ENCODE data around the gene CDC42BPG.

The CDC42BPG gene

DNA sequence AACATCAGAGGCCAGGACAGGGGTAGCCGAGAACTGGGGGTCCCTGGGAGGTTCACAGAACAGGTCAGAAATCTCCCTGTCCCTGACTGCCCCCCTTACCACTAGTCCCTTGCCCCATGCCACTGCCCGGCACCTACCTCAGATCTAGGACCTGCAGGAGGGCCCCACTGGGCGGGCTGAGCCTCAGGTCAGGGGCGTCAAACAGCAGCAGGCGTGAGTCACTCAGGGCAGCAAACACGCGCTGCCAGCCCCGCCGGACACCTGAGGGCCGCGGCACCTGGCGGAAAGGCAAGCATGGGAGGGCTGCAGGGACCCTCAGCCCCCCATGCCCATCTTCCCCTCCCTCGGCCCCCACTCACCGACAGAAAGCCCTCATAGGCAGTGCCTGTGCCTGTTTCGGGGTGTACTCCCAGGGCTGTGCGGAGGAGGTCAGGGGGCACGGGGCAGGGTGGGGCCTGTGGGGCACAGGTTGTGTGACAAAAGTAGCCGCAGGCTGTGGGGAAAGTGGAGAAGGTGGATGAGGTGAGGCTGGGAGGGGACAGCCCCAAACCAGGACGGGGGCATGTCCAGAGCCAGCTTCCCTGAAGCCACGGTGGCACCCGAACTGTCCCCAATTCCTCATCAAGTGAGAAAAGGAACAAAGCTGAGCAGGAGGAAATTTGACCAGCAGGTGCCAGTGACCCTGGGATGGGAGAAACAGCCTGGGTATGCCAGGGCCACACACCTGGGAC lies 11.8 kb downstream of the CDC42BPG start:
- no peak for TF ChIP-seq CTCF (IDR thresholded peaks at IDR 0.05)
- Mint-ChIP-seq H3K27ac (peak overlapping the region; percentile 42), H3K36me3 (ENCODE audit: low read depth) (no peaks in the 10 kb centered on the region), H3K4me3 (no peak overlapping the region), H3K9me3 (no peaks in the 10 kb centered on the region), H3K4me1 (peaks cover 11% of the 10 kb centered on the region), H3K27me3 (ENCODE audit: low read depth, poor library complexity) (peaks cover 7% of the 10 kb centered on the region)
- no peak for DNase-seq

DNA sequence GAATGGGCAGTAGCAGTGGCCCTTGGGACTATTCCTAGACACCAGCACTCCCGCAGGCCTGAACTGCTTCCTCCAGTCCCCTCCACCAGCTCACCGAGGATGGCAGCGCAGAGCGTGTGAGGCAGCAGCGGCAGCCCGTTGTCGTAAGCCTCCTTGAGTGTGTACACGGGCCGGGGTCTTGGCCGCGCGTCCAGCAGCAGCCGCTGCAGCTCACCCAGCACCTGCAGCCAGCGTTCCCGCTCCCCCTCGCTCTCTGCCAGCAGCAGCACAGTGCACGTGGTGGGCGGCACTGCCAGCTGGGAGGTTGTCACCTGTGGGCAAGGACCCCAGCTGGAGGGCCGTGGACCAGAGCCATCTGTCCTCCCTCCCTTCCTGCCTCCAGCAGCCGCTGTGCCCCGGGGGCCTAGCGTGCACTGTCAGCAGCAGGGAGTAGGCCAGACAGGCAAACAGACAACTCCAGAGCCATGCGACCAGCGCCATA lies 13.0 kb downstream of the CDC42BPG start:
- Mint-ChIP-seq H3K27ac (peak overlapping the region; percentile 91), H3K9me3 (no peaks in the 10 kb centered on the region), H3K36me3 (ENCODE audit: low read depth) (no peaks in the 10 kb centered on the region), H3K27me3 (ENCODE audit: low read depth, poor library complexity) (peaks cover 7% of the 10 kb centered on the region), H3K4me3 (no peak overlapping the region), H3K4me1 (peaks cover 12% of the 10 kb centered on the region)
- DNase-seq = no peak
- no peak for TF ChIP-seq CTCF (IDR thresholded peaks at IDR 0.05)

DNA sequence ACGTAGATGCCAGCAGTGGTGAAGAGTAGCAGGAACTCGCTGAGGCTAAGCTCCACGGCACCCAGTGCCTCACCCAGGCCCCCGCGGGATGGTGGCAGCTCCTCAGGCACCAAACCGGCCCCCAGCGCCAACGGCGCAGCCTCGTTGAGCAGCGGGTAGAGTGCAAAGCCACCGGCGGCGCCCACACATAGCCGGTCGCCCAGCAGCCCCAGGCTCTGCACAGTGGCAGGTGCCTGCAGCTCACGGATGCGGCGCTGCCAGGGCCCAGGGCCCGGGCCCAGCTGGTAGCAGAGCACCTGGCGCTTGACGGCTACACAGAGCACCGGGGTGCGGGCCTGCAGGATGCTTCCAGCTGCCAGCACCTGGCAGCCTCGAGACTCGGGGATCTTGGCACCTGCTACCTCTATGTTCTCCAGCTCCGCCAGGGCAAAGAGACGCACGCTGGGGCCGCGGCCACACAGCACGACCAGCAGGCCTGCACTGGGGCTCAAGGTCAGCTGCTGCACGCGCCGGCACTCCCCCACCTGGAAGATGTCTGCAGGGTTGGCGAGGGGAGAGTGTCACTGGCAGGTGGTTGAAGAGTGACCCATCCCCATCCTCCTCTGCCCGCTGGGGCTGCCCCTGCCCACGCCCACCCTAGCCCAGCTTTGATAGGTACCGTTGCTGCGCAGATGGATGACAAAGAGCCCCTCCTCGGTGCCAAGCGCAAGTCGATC lies 14.8 kb downstream of the CDC42BPG start:
- Mint-ChIP-seq H3K27ac (no peak overlapping the region), H3K4me1 (peaks cover 23% of the 10 kb centered on the region), H3K36me3 (ENCODE audit: low read depth) (peaks cover 5% of the 10 kb centered on the region), H3K4me3 (no peak overlapping the region), H3K27me3 (ENCODE audit: low read depth, poor library complexity) (peaks cover 7% of the 10 kb centered on the region), H3K9me3 (no peaks in the 10 kb centered on the region)
- DNase-seq = no peak
- TF ChIP-seq CTCF (IDR thresholded peaks at IDR 0.05) = no peak

DNA sequence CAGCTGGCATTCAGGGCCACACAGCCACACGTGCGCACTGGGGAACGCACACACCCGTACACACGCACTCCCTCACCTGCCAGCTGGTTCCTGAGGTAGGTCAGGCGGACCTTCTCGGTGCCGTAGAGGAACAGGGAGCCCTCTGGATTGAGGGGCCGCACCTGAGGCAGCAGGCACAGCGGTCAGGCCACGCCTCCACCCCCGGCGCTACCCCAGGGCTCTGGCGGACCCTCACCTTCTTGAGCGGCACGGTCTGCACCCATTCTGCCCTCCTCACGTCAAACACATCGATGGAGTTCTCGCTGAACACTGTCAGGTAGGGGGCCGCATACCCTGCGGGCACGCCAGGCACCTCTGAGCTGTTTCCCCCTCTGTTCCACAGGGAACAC lies 17.0 kb downstream of the CDC42BPG start:
- peaks cover 23% of the 10 kb centered on the region for H3K4me1 Mint-ChIP-seq
- peaks cover 14% of the 10 kb centered on the region for H3K27me3 Mint-ChIP-seq (ENCODE audit: low read depth, poor library complexity)
- no peak overlapping the region for H3K4me3 Mint-ChIP-seq
- TF ChIP-seq CTCF (IDR thresholded peaks at IDR 0.05) = no peak
- H3K27ac Mint-ChIP-seq = peak overlapping the region; percentile 58
- no peaks in the 10 kb centered on the region for H3K9me3 Mint-ChIP-seq
- H3K36me3 Mint-ChIP-seq (ENCODE audit: low read depth) = peaks cover 5% of the 10 kb centered on the region
- no peak for DNase-seq

- no peak overlapping the region for H3K4me3 Mint-ChIP-seq
- no peaks in the 10 kb centered on the region for H3K9me3 Mint-ChIP-seq
- H3K36me3 Mint-ChIP-seq (ENCODE audit: low read depth) = peaks cover 5% of the 10 kb centered on the region
- DNase-seq = no peak
- H3K27me3 Mint-ChIP-seq (ENCODE audit: low read depth, poor library complexity) = peaks cover 14% of the 10 kb centered on the region
- peaks cover 23% of the 10 kb centered on the region for H3K4me1 Mint-ChIP-seq
- H3K27ac Mint-ChIP-seq = no peak overlapping the region
- no peak for TF ChIP-seq CTCF (IDR thresholded peaks at IDR 0.05)
Measured at GRCh38 chr11:64826578-64827450, 17.6 kb downstream of the CDC42BPG start.

All from nephron progenitor cell (in vitro differentiated cells).